ENCODE measurements around the gene SMG7.

SMG7 gene

DNA sequence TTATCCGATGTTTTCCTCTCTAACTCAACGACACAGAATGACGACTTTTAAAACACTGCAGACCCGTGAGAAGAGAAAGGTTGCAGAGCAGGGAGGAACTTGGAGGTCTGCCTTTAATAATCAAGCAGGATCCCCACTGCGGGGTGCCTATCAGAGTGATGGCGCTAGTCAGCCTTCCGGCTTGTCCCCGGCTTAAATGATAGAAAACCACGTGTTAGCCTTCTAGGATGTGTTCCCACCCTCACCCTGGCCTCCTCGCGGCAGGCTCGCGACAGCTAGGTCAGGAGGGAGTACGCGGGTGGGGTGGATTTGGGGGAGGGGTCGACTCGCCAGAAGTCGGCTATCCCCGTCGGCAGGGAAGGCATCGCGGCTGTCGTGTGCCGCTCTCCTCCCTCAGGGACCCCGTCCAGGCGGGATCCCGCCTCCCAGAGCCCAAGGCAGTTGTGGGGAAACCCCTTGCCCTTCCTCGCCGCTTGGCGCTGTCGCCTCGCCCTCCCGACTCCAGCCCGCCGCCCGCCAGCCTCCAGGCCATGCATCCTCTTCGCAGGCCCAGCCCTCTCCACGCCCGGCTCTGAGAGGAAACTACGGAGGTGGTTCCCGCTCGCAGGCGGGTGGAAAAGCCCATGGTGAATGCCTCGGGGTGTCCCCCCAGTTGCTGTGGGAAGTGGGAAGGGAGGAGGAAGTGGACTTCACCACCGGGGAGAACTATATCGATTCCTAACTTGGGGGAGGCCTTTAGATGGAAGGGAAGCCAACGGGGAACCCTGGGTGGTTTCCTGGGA lies 1.1 kb upstream of the SMG7 start:
- DNase-seq, result peak; percentile 63

DNA sequence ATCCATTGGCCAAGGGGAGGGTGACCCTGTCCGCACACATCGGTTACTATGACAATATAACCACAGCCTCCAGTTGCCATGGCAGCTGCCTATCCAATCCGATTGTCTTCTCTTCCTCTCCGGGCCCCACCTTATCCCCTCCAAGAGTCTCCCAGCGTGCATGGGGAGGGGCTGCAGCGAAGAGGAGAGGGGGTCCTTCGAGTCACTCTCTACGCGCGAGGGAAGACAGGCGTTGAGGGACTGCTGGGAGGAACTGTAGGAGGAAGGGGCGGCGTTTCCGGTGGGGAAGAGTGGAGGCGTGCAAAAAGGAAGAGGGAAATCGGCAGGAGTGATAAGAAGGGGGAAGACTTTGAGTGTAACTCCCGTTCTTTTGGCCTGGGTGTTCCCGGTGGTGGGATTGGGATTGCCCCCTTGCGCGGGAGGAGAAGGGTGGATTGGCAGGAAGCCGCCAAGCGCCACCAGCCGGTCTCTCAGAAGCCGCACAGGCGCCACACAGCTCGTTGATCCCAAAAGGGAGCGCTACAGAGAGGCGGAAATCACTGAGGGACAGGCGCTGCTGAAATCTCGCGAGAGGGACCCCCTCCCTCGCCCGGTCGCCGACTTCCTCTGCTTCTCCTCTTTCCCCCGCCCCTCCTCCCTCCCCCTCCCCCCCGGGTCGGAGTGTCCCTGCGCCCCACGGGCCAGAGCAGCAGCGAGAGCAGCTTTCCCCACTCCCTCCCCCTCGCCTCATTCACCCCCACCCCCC lies 384 bp upstream of the SMG7 start:
- DNase-seq, result peak; percentile 85

- DNase-seq, result no peak
Measured at GRCh38 chr1:183473217-183473536, 878 bp downstream of the SMG7 start.

- no peak for DNase-seq
Measured at GRCh38 chr1:183476081-183476480, 3.8 kb downstream of the SMG7 start.

DNA sequence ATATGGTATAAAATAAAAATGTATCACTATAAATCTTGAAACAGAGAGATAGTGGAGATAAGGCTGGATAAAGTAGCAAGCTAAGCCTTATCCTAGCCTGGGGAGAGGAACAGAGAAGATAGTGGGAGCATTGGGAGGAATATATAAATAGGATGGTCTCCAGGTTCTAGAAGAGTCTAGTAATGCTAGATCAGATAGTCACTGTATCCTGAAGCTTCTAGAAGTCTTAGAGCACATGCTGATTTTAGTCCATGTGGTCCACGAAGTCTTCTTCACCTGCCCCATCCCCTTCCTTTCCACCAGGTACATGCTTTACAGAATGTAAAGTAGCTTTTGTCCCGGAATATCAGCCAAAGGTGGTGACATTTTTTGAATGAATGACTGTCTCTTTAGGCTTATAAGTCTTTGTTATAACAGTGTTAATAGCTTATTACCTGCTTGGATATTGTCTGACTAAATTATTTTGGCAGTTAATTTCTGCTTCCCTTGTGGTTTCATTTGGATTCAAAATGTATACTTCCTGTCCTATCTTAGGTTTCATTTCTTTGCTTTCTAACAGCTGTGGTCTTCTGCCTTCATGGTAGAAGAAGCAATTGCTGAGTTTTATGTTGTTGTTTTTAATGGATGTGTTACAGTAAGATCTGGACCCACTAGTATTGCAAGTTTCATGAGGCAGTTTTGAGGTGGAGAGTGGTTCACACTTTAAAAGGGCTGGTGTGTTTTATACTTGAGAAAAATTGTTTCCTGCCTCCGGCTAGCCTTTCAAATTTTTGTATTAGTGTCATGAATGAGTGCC lies 5.9 kb downstream of the SMG7 start:
- DNase-seq, result no peak

DNA sequence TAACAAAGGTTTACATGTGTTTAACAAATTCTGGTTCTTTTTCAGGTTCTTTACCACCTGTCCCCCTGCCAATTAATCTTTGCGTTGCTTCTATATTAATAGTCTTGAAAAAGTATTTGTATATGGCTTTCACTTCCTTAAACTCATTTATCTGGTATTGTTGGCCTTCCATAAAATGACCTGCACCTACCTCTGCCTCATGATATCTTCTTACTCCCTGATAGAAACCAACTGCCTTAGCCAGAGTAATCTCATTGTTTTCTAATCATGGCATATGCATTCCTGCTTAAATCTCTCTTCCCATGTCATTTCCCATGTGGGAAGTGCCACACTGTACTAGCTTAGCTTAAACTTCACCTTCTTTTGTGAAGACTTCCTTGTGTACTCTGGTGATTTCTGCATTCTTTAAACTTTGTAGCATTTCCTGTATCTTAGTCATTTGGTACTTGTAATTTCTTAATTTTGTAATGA lies 8.7 kb downstream of the SMG7 start:
- DNase-seq, result no peak

GRCh38 chr1:183483224-183483623 lies 10.9 kb downstream of the SMG7 start:
- DNase-seq, result no peak

GRCh38 chr1:183484254-183484653 lies 12.0 kb downstream of the SMG7 start:
- DNase-seq, result no peak

DNA sequence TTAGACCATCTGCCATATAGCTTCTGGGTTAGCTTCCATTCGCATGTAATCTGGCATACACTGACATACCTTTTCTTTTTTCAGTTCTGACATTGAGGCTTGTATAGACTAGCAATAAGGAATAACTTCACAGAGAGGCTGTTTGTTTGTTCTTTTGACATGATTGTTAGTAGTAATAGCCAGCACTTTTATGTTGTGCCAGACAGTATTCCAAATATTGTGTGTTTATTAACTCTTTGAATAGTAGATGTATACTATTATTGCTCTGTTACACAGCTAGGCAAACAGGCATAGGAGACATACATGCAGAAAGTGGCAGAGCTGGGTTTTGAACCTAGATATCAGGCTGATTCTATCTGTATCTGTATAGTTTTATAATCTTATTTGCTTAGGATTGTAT lies 12.6 kb downstream of the SMG7 start:
- DNase-seq, result no peak

DNA sequence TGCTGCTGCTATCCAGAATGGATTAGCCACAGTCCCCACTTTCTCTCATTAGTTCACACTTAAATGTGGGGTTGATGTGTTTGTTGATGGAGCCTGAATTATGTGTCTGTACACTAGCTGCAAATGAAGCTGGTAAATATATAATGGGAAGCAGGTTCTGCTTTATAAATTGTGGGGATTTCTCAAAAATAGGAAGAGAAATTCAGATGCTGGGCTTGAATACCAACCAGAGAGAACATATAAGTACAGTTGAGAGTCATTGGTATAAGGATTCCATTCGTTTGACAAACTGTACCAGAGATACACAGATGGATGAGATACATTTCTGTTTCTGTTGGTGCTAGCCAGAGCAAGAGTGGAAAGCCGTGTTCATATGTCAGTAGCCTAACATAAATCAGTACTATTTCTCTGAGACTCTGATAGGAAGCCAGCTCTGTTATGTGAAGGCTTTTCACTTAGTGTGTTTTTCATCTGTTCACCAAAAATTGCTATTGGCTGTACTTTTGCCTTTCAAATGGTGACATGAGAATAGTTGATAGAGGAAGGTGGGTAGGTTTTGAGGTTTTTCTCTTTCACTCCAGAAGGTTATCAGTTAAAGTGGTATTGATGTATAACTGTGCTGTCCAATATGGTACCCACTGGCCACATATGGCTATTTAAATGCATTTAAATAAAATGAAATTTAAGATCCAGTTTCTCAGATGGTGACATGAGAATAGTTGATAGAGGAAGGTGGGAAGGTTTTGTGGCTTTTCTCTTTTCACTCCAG lies 15.6 kb downstream of the SMG7 start:
- no peak for DNase-seq

DNA sequence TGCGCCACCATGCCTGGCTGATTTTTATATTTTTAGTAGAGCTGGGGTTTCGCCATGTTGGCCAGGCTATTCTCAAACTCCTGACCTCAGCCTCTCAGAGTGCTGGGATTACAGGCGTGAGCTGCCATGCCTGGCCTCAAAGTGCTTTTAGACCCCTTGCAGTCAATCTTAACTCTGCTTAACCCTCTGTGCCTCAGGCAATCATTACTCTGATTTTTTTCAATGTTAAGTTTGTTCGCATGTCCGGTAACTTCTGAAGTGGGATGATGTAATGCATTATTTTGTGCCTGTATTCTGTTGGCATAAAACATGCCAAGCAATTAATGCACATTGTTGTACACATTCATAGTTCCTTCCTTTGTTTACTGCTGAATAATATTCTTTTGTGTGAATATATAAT lies 18.6 kb downstream of the SMG7 start:
- DNase-seq, result no peak

- no peak for DNase-seq
Measured at GRCh38 chr1:183493540-183494245, 21.4 kb downstream of the SMG7 start.

- no peak for DNase-seq
Measured at GRCh38 chr1:183495420-183495819, 23.1 kb downstream of the SMG7 start.

- no peak for DNase-seq
Measured at GRCh38 chr1:183497218-183497617, 24.9 kb downstream of the SMG7 start.

GRCh38 chr1:183498342-183498991 lies 26.2 kb downstream of the SMG7 start:
- DNase-seq, result no peak

GRCh38 chr1:183505454-183506089 lies 33.3 kb downstream of the SMG7 start:
- DNase-seq, result no peak

GRCh38 chr1:183506561-183506960 lies 34.3 kb downstream of the SMG7 start:
- DNase-seq, result no peak

GRCh38 chr1:183508694-183509093 lies 36.4 kb downstream of the SMG7 start:
- no peak for DNase-seq

DNA sequence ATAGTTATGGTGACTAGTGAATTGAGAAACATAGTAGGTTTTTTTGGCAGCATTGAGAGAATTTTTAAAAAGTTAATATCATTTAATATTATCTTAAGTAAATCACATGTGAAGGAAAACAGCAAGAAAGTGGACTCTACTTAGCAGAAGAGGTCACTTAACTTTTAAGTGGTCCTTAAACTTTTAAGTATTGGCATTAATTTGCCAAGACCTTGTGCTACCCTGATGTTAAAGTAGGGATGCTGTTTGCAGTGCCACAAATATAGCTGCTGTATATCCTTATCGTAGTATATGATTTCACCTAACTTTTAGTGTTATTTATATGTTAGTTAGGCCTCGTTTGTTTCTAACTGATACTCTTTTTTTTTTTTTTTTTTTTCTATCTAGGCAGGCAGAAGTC lies 40.2 kb downstream of the SMG7 start:
- DNase-seq, result no peak

DNA sequence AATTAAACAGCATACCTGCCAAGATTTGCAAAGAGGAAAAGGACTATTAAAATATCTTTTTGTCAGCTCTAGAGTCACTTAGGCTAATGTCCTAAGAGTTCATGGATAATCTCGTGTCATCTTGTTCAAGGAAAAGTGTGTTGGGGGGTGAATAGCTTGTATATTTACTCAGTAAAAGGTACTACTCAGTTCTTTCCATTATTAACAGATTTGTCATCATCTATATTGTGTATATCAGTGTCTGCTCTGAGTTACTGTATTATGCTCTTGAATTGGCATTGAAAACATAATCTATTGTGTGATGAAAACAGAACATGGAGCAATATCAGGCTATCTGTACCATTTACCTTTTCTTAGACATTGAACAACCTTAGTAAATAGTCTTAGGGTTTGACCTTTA lies 41.9 kb downstream of the SMG7 start:
- DNase-seq, result no peak
